Natural killer cell (primary cell): ENCODE data around the gene RBM27. TPM values are rescaled to one million over a fixed set of nuclear protein-coding genes. Genes with fewer than 3 reads are reported as not detected.
"Not testable (repeated sequence)": the region's sequence is repeated elsewhere in the genome, so short reads cannot be mapped to it uniquely, and the experiment has no call there.

Experiments used
- ATAC-seq, 3 donors: fragments of 150-1000 bp in 2 of 3; fragments of 200-7000 bp in 1 of 3; cut with Tn5 transposase; 1 replicate in 1 of 3; 2 replicates in 2 of 3; pipeline ENCODE4 v1.10.0; 2021; ENCODE audit warnings: mild to moderate bottlenecking in 2 of 3, moderate library complexity in 2 of 3
- DNase-seq, 2 donors: peaks; one replicate each; pipeline versions ENCODE4 v3.0.0 to v3.0.0-alpha.2; 2013 to 2021; ENCODE audit warnings: mixed read lengths in 1 of 2
- H3K27ac ChIP-seq: one replicate; pipeline ENCODE4 v1.5.1; 2013; ENCODE audit warnings: mild to moderate bottlenecking, low read length
- H3K27me3 ChIP-seq: one replicate; pipeline ENCODE4 v1.6.1; 2013; ENCODE audit warnings: low read length; ENCODE audit not compliant: control insufficient read depth, insufficient read depth
- H3K36me3 ChIP-seq: one replicate; pipeline ENCODE4 v1.6.1; 2013; ENCODE audit warnings: low read length; ENCODE audit not compliant: control insufficient read depth, insufficient read depth
- H3K4me1 ChIP-seq: one replicate; pipeline ENCODE4 v1.6.1; 2013; ENCODE audit warnings: low read length; ENCODE audit not compliant: control insufficient read depth, insufficient read depth
- H3K4me3 ChIP-seq: one replicate; pipeline ENCODE4 v1.5.1; 2013; ENCODE audit warnings: low read length
- H3K9me3 ChIP-seq: one replicate; pipeline ENCODE4 v1.6.1; 2013; ENCODE audit warnings: low read length; ENCODE audit not compliant: control insufficient read depth, insufficient read depth
- H3K27ac Mint-ChIP-seq, 2 donors: one replicate each; pipeline ENCODE4 v1.8.0; 2022; ENCODE audit warnings: mild to moderate bottlenecking in 2 of 2, mixed read lengths in 2 of 2, moderate library complexity in 1 of 2
- H3K27me3 Mint-ChIP-seq, 2 donors: one replicate each; pipeline ENCODE4 v1.8.0; 2022; ENCODE audit warnings: low read depth in 2 of 2, mixed read lengths in 2 of 2
- H3K36me3 Mint-ChIP-seq: one replicate; pipeline ENCODE4 v1.8.0; 2022; ENCODE audit warnings: mixed read lengths
- H3K4me1 Mint-ChIP-seq, 2 donors: one replicate each; pipeline ENCODE4 v1.8.0; 2022; ENCODE audit warnings: mixed read lengths in 2 of 2
- H3K4me3 Mint-ChIP-seq: one replicate; pipeline ENCODE4 v1.8.0; 2022; ENCODE audit warnings: mild to moderate bottlenecking, moderate library complexity, mixed read lengths
- H3K9me3 Mint-ChIP-seq, 2 donors: one replicate each; pipeline ENCODE4 v1.8.0; 2022; ENCODE audit warnings: mixed read lengths in 2 of 2
- CTCF ChIP-seq: fragments of 200-600 bp; IDR thresholded peaks from one replicate; pipeline ENCODE4 v1.8.0; 2022; ENCODE audit warnings: antibody characterized with exemption
- WGBS: methylation state at CpG from one replicate; pipeline ENCODE4 v1.1.7; 2013; ENCODE audit warnings: missing lambda C conversion rate; ENCODE audit not compliant: insufficient coverage; 5-methylcytosine and 5-hydroxymethylcytosine counted together
- intact Hi-C: fragments of 100-400 bp; cut with micrococcal nuclease; formaldehyde crosslinking; loops from one replicate; pipeline ENCODE4 v1.14.2; 2022
- total RNA-seq, 4 donors: library from RNA; stranded (reverse); fragments of 120-200 nt in 1 of 4; gene quantifications; one replicate each; pipeline versions ENCODE4 v1.2.3 to v1.2.4, GENCODE V29; 2013 to 2022

Gene RBM27
- total RNA-seq, 3 donors from 2014 or later (not counting 1 experiment from before 2014, with no cell fraction given) = 24.3 to 30.4 (median 26.2) TPM

- Histone ChIP-seq H3K36me3 (no peaks in the 10 kb centered on the region), H3K4me1 (peaks cover 15% of the 10 kb centered on the region), H3K27me3 (no peaks in the 10 kb centered on the region), H3K4me3 (no peak overlapping the region), H3K27ac (no peak overlapping the region), H3K9me3 (no peaks in the 10 kb centered on the region)
- Mint-ChIP-seq H3K4me3 (no peak overlapping the region), H3K4me1 (peaks cover 21 to 25% of the 10 kb centered on the region in 2 donors), H3K9me3 (no peaks in the 10 kb centered on the region), H3K27ac (peak overlapping the region in 1 of 2 donors; percentile 27), H3K36me3 (no peaks in the 10 kb centered on the region), H3K27me3 (no peaks in the 10 kb centered on the region)
- WGBS = no CpG with 5 or more reads among the region's 2 CpGs
- no peak for TF ChIP-seq CTCF
- ATAC-seq (no peak), DNase-seq (no peak)
- intact Hi-C loops = no loop called here
Measured at GRCh38 chr5:146209714-146210113, 6.3 kb downstream of the RBM27 start.

GRCh38 chr5:146210810-146211209 is 7.4 kb downstream of the RBM27 start:
- H3K27ac ChIP-seq, H3K4me3 ChIP-seq, H3K36me3 ChIP-seq, H3K4me1 ChIP-seq, H3K36me3 Mint-ChIP-seq, H3K4me3 Mint-ChIP-seq, H3K27ac Mint-ChIP-seq, H3K27me3 ChIP-seq, DNase-seq, H3K9me3 Mint-ChIP-seq, H3K27me3 Mint-ChIP-seq, intact Hi-C loops, H3K9me3 ChIP-seq, ATAC-seq: not testable (repeated sequence)
- H3K4me1 Mint-ChIP-seq = peaks cover 28 to 34% of the 10 kb centered on the region in 2 donors
- WGBS = 97% methylated on average over 12 of the region's 13 CpGs

GRCh38 chr5:146213210-146213826 is 9.9 kb downstream of the RBM27 start:
- Mint-ChIP-seq H3K27me3 (no peaks in the 10 kb centered on the region), H3K4me3 (no peak overlapping the region), H3K9me3 (no peaks in the 10 kb centered on the region), H3K4me1 (peaks cover 37 to 40% of the 10 kb centered on the region in 2 donors), H3K27ac (no peak overlapping the region), H3K36me3 (no peaks in the 10 kb centered on the region)
- Histone ChIP-seq H3K27me3 (no peaks in the 10 kb centered on the region), H3K27ac (no peak overlapping the region), H3K9me3 (no peaks in the 10 kb centered on the region), H3K4me1 (no peaks in the 10 kb centered on the region), H3K36me3 (no peaks in the 10 kb centered on the region), H3K4me3 (no peak overlapping the region)
- WGBS = 85% methylated on average over 4 of the region's 4 CpGs
- peak in 1 of 2 donors; percentile 40 for DNase-seq
- no peak for TF ChIP-seq CTCF
- intact Hi-C loops = no loop called here
- no peak for ATAC-seq

GRCh38 chr5:146214881-146215280 is 11.5 kb downstream of the RBM27 start:
- H3K36me3 ChIP-seq, H3K4me3 Mint-ChIP-seq, H3K27ac Mint-ChIP-seq, H3K4me1 ChIP-seq, H3K9me3 Mint-ChIP-seq, H3K27ac ChIP-seq, H3K27me3 Mint-ChIP-seq, H3K9me3 ChIP-seq, DNase-seq, H3K36me3 Mint-ChIP-seq, H3K4me3 ChIP-seq, ATAC-seq, intact Hi-C loops, H3K27me3 ChIP-seq: not testable (repeated sequence)
- 92% methylated on average over 5 of the region's 5 CpGs for WGBS
- H3K4me1 Mint-ChIP-seq = peaks cover 27 to 36% of the 10 kb centered on the region in 2 donors
